ENCODE data around the gene TENM3. TPM values are rescaled to one million over a fixed set of nuclear protein-coding genes. Genes with fewer than 3 reads are reported as not detected.

TENM3 gene
- total and polyA plus RNA-seq, 10 of the 15 experiments (the other 5 are each of a cell fraction or from before 2014, with no cell fraction given) = 0.01 to 1.7 (median 0.08) TPM; not detected in 2

GRCh38 chr4:182257016-182257415 lies 13.8 kb downstream of the TENM3 start:
- Histone ChIP-seq H3K4me2 (ENCODE audit: control insufficient read depth, insufficient read depth) (no peak overlapping the region), H3K9ac (ENCODE audit: control insufficient read depth, insufficient read depth, low read length) (no peak overlapping the region), H3K4me1 (ENCODE audit: control insufficient read depth, insufficient read depth, low read length) (no peaks in the 10 kb centered on the region), H3K9me3 (replicated peaks; ENCODE audit: control insufficient read depth, insufficient read depth, low read length) (no peaks in the 10 kb centered on the region), H3K4me3 (no peak overlapping the region), H2AFZ (ENCODE audit: control insufficient read depth, low read depth, low read length) (no peak overlapping the region), H4K20me1 (ENCODE audit: control insufficient read depth, insufficient read depth) (no peaks in the 10 kb centered on the region), H3K79me2 (ENCODE audit: control insufficient read depth, insufficient read depth, low read length) (no peaks in the 10 kb centered on the region), H3K27me3 (replicated peaks in 1 of 2; ENCODE audit: control insufficient read depth in 2 of 2, insufficient read depth in 2 of 2, low read length in 1 of 2) (no peaks in the 10 kb centered on the region), H3K27ac (ENCODE audit: control insufficient read depth, insufficient read depth) (no peak overlapping the region), H3K36me3 (ENCODE audit: control insufficient read depth in 2 of 2, insufficient read depth in 2 of 2, low read length in 1 of 2) (no peaks in the 10 kb centered on the region)
- in situ Hi-C loops (cut with MboI) = no loop called here
- FAIRE-seq = no peak
- RAD21 ChIA-PET (ENCODE audit: unreplicated experiment) = no interaction called here
- no peak for ATAC-seq
- 40% methylated on average over 3 of the region's 3 CpGs for WGBS (ENCODE audit: insufficient coverage, insufficient replicate concordance, low lambda C conversion rate, missing lambda C conversion rate)
- CTCF ChIA-PET = no interaction called here
- SMC1A ChIA-PET (ENCODE audit: uncharacterized antibody, unreplicated experiment) = interaction anchor here (0.7 kb wide), 1 partner anchor 183 kb away, joined by 3 read pairs; no protein-coding TSS in a partner anchor
- intact Hi-C loops (cut with micrococcal nuclease; ENCODE audit: unreplicated experiment) = no loop called here
- no peak for DNase-seq (ENCODE audit: low read depth, low spot score)
- POLR2A ChIA-PET = no interaction called here
- TF ChIP-seq FOS (IDR thresholded peaks at IDR 0.05; ENCODE audit: borderline replicate concordance, extremely low read depth, insufficient read length) (no peak), RAD21 (IDR thresholded peaks at IDR 0.05; ENCODE audit: insufficient read depth, low read depth, low read length) (no peak), SIN3A (IDR thresholded peaks at IDR 0.05; ENCODE audit: low read depth, low read length) (no peak), MYB (IDR thresholded peaks at IDR 0.05; ENCODE audit: borderline replicate concordance, low read depth, low read length) (no peak), NFXL1 (IDR thresholded peaks at IDR 0.05; ENCODE audit: borderline replicate concordance) (no peak), BACH1 (IDR thresholded peaks at IDR 0.05; ENCODE audit: borderline replicate concordance) (no peak), HDAC2 (IDR thresholded peaks at IDR 0.05) (no peak), TCF3 (IDR thresholded peaks at IDR 0.05; ENCODE audit: borderline replicate concordance, insufficient read depth, low read depth, low read length) (no peak), MEF2A (IDR thresholded peaks at IDR 0.05; ENCODE audit: insufficient read depth, low read depth, low read length) (no peak), PRDM15 (CRISPR knock-in tag; IDR thresholded peaks at IDR 0.05) (no peak), RBBP5 (conservative IDR thresholded peaks at IDR 0.05) (no peak), TARDBP (IDR thresholded peaks at IDR 0.05; ENCODE audit: borderline replicate concordance) (no peak), E2F8 (IDR thresholded peaks at IDR 0.05; ENCODE audit: low read depth, partially characterized antibody) (no peak), POLR2A (IDR thresholded peaks at IDR 0.05; ENCODE audit: low read depth, low read length) (no peak), BCL11A (IDR thresholded peaks at IDR 0.05; ENCODE audit: low read depth, low read length) (no peak), ZNF384 (IDR thresholded peaks at IDR 0.05; ENCODE audit: borderline replicate concordance, low read depth, low read length) (no peak), MLLT1 (IDR thresholded peaks at IDR 0.05) (no peak), IKZF1 (conservative IDR thresholded peaks at IDR 0.05) (no peak), MAX (IDR thresholded peaks at IDR 0.05; ENCODE audit: low read depth, low read length) (no peak)
- no TSS peak for BruUV-seq (replicated peaks)

Data from GM12878 (cell line).